GM19397 (cell line): ENCODE data around the gene TNNC2.
"Not testable (repeated sequence)": the region's sequence is repeated elsewhere in the genome, so short reads cannot be mapped to it uniquely, and the experiment has no call there.

Experiments
- ATAC-seq: cut with Tn5 transposase; IDR thresholded peaks from one replicate; pipeline ENCODE4 v1.9.1; 2021; ENCODE audit warnings: mild to moderate bottlenecking, moderate library complexity; ENCODE audit not compliant: unreplicated experiment

TNNC2 gene

GRCh38 chr20:45827030-45827652 is at the start of gene TNNC2:
Gene TNNC2, minus strand, starts transcription at chr20:45827312. Its CDS starts 64 bp downstream, at chr20:45827248.
- ATAC-seq, result no peak

GRCh38 chr20:45874576-45874975 is 47.5 kb upstream of the TNNC2 start:
- no peak for ATAC-seq

GRCh38 chr20:45874104-45874481 is 47.0 kb upstream of the TNNC2 start:
- ATAC-seq, result not testable (repeated sequence)

GRCh38 chr20:45873409-45874103 is 46.4 kb upstream of the TNNC2 start:
- no peak for ATAC-seq

- no peak for ATAC-seq
Observed at GRCh38 chr20:45872626-45873025, 45.5 kb upstream of the TNNC2 start.

GRCh38 chr20:45867819-45868176 is 40.7 kb upstream of the TNNC2 start:
- ATAC-seq, result no peak

GRCh38 chr20:45867136-45867818 is 40.2 kb upstream of the TNNC2 start:
- ATAC-seq, result no peak

- ATAC-seq, result no peak
Observed at GRCh38 chr20:45866454-45866853, 39.3 kb upstream of the TNNC2 start.

- ATAC-seq, result no peak
Observed at GRCh38 chr20:45863543-45864470, 36.7 kb upstream of the TNNC2 start.

- no peak for ATAC-seq
Observed at GRCh38 chr20:45861221-45862075, 34.3 kb upstream of the TNNC2 start.

- ATAC-seq, result no peak
Observed at GRCh38 chr20:45860560-45861220, 33.6 kb upstream of the TNNC2 start.

- ATAC-seq, result no peak
Observed at GRCh38 chr20:45859916-45860315, 32.8 kb upstream of the TNNC2 start.

- peak; percentile 11 for ATAC-seq
Observed at GRCh38 chr20:45857882-45858216, 30.7 kb upstream of the TNNC2 start.

- ATAC-seq, result peak; percentile 95
Observed at GRCh38 chr20:45857114-45857881, 30.2 kb upstream of the TNNC2 start, which contains the start of the genes ACOT8 and ZSWIM3. Gene ACOT8, minus strand, starts transcription at chr20:45857392. Its CDS starts 77 bp downstream, at chr20:45857315. Gene ZSWIM3, plus strand, starts transcription at chr20:45857614. Its CDS starts 212 bp downstream, at chr20:45857826.

- no peak for ATAC-seq
Observed at GRCh38 chr20:45853484-45853883, 26.4 kb upstream of the TNNC2 start.

GRCh38 chr20:45852326-45852725 is 25.2 kb upstream of the TNNC2 start:
- no peak for ATAC-seq

- ATAC-seq, result no peak
Observed at GRCh38 chr20:45851501-45851900, 24.4 kb upstream of the TNNC2 start.

GRCh38 chr20:45850926-45851325 is 23.8 kb upstream of the TNNC2 start:
- ATAC-seq, result no peak

GRCh38 chr20:45850238-45850637 is 23.1 kb upstream of the TNNC2 start:
- ATAC-seq, result no peak
